GM23338 (cell line): ENCODE results near the gene FUT4. TPM values are rescaled to one million over a fixed set of nuclear protein-coding genes. Genes with fewer than 3 reads are reported as not detected.

Experiments
- ATAC-seq: fragments of 200-7000 bp; cut with Tn5 transposase; 3 replicates; pipeline ENCODE4 v1.9.1; 2020
- DNase-seq: peaks from one replicate; pipeline ENCODE4 v3.0.0-alpha.2; 2015; ENCODE audit warnings: low spot score
- H2AFZ ChIP-seq: fragments of 200-600 bp; sonication (generic); 2 replicates; pipeline ENCODE4 v1.8.0; 2016; ENCODE audit warnings: antibody characterized with exemption, mild to moderate bottlenecking, moderate library complexity
- H3F3A ChIP-seq: fragments of 200-600 bp; sonication (generic); replicated peaks from 2 replicates; pipeline ENCODE4 v1.8.0; 2017; ENCODE audit warnings: antibody characterized with exemption, mixed run types, low read depth
- H3K27ac ChIP-seq: fragments of 200-600 bp; sonication (generic); 2 replicates; pipeline ENCODE4 v1.6.1; 2016; ENCODE audit warnings: low read depth
- H3K27me3 ChIP-seq: fragments of 200-600 bp; sonication (generic); 2 replicates; pipeline ENCODE4 v1.8.0; 2016; ENCODE audit warnings: mild to moderate bottlenecking, mixed run types, moderate library complexity; ENCODE audit not compliant: insufficient read depth
- H3K36me3 ChIP-seq: fragments of 200-600 bp; sonication (generic); 2 replicates; pipeline ENCODE4 v1.8.0; 2016; ENCODE audit warnings: mild to moderate bottlenecking; ENCODE audit not compliant: insufficient read depth
- H3K4me1 ChIP-seq: fragments of 200-600 bp; sonication (generic); 2 replicates; pipeline ENCODE4 v1.8.0; 2016; ENCODE audit warnings: mild to moderate bottlenecking, moderate library complexity; ENCODE audit not compliant: insufficient read depth
- H3K4me2 ChIP-seq: fragments of 200-600 bp; sonication (generic); 2 replicates; pipeline ENCODE4 v1.7.1; 2017; ENCODE audit warnings: mixed run types
- H3K4me3 ChIP-seq: fragments of 200-600 bp; sonication (generic); 2 replicates; pipeline ENCODE4 v1.6.1; 2016; ENCODE audit warnings: mixed run types
- H3K79me2 ChIP-seq: fragments of 200-600 bp; sonication (generic); replicated peaks from 2 replicates; pipeline ENCODE4 v1.8.0; 2017; ENCODE audit warnings: mild to moderate bottlenecking; ENCODE audit not compliant: insufficient read depth
- H3K9me2 ChIP-seq: fragments of 200-600 bp; sonication (generic); 2 replicates; pipeline ENCODE4 v1.8.0; 2017; ENCODE audit not compliant: insufficient read depth
- H4K20me1 ChIP-seq: fragments of 200-600 bp; sonication (generic); replicated peaks from 2 replicates; pipeline ENCODE4 v1.8.0; 2017; ENCODE audit warnings: mild to moderate bottlenecking; ENCODE audit not compliant: insufficient read depth
- H3K27ac Mint-ChIP-seq: 2 replicates; pipeline ENCODE4 v1.8.0; 2020; ENCODE audit warnings: inconsistent platforms, mild to moderate bottlenecking, moderate library complexity, mixed read lengths
- H3K27me3 Mint-ChIP-seq: 3 replicates; pipeline ENCODE4 v1.8.0; 2022; ENCODE audit warnings: low read depth, mild to moderate bottlenecking, moderate library complexity, mixed read lengths, inconsistent platforms; ENCODE audit not compliant: insufficient read depth, poor library complexity
- H3K36me3 Mint-ChIP-seq: 3 replicates; pipeline ENCODE4 v1.8.0; 2021; ENCODE audit warnings: low read depth, mild to moderate bottlenecking, inconsistent platforms, moderate library complexity, mixed read lengths
- H3K4me1 Mint-ChIP-seq: 3 replicates; pipeline ENCODE4 v1.8.0; 2020; ENCODE audit warnings: mild to moderate bottlenecking, inconsistent platforms, mixed read lengths
- H3K4me3 Mint-ChIP-seq: 3 replicates; pipeline ENCODE4 v1.8.0; 2021; ENCODE audit warnings: moderate library complexity, mild to moderate bottlenecking, inconsistent platforms, mixed read lengths
- H3K9me3 Mint-ChIP-seq: 3 replicates; pipeline ENCODE4 v1.8.0; 2020; ENCODE audit warnings: moderate library complexity, mild to moderate bottlenecking, inconsistent platforms, mixed read lengths
- CREB1 ChIP-seq: fragments of 250-450 bp; sonication (Bioruptor Pico); IDR thresholded peaks from 2 replicates; pipeline ENCODE4 v1.5.0; 2020; ENCODE audit warnings: low read depth, mild to moderate bottlenecking, moderate library complexity
- CTCF ChIP-seq, 2 experiments: fragments of 200-600 bp in 1 of 2; sonication (generic) in 1 of 2; conservative IDR thresholded peaks; 2 replicates each; pipeline versions ENCODE4 v1.5.1 to v1.6.1; 2016 to 2017; ENCODE audit warnings: antibody characterized with exemption in 2 of 2, low read depth in 2 of 2, mild to moderate bottlenecking in 2 of 2, moderate library complexity in 1 of 2
- ETS1 ChIP-seq: IDR thresholded peaks from 2 replicates; pipeline ENCODE4 v1.6.1; 2016; ENCODE audit warnings: antibody characterized with exemption
- EZH2 ChIP-seq: fragments of 200-600 bp; sonication (generic); IDR thresholded peaks from one replicate; pipeline ENCODE4 v1.8.0; 2017; ENCODE audit warnings: antibody characterized with exemption, mild to moderate bottlenecking, low read depth; ENCODE audit not compliant: unreplicated experiment
- EZH2phosphoT487 ChIP-seq: fragments of 200-600 bp; sonication (generic); IDR thresholded peaks from one replicate; pipeline ENCODE4 v1.8.1; 2018; ENCODE audit warnings: antibody characterized with exemption; ENCODE audit not compliant: unreplicated experiment
- JUNB ChIP-seq: IDR thresholded peaks from one replicate; pipeline ENCODE4 v1.6.1; 2016; ENCODE audit warnings: antibody characterized with exemption; ENCODE audit not compliant: unreplicated experiment
- NANOG ChIP-seq: IDR thresholded peaks from 2 replicates; pipeline ENCODE4 v1.6.1; 2016; ENCODE audit warnings: antibody characterized with exemption, borderline replicate concordance
- POLR2AphosphoS5 ChIP-seq: IDR thresholded peaks from 2 replicates; pipeline ENCODE4 v1.6.1; 2016; ENCODE audit warnings: antibody characterized with exemption, low read depth
- REST ChIP-seq: IDR thresholded peaks from one replicate; pipeline ENCODE4 v1.6.1; 2018; ENCODE audit warnings: antibody characterized with exemption; ENCODE audit not compliant: unreplicated experiment
- STAT1 ChIP-seq: IDR thresholded peaks from one replicate; pipeline ENCODE4 v1.6.1; 2016; ENCODE audit warnings: antibody characterized with exemption; ENCODE audit not compliant: unreplicated experiment
- ZNF114 ChIP-seq: fragments of 250-450 bp; sonication (Bioruptor Pico); IDR thresholded peaks from 2 replicates; pipeline ENCODE4 v1.5.0; 2020; ENCODE audit warnings: mild to moderate bottlenecking, moderate library complexity
- ZNF331 ChIP-seq: fragments of 250-450 bp; sonication (Bioruptor Pico); IDR thresholded peaks from 2 replicates; pipeline ENCODE4 v1.5.0; 2020; ENCODE audit warnings: low read depth, mild to moderate bottlenecking, moderate library complexity
- polyA plus RNA-seq: library from polyadenylated mRNA; unstranded; fragments of >200 nt; fragmentation: Nextera tagmentation; extraction: Ambion mirVana; gene quantifications from 2 replicates; pipeline ENCODE4 v1.2.1, GENCODE V29; 2016
- total RNA-seq: library from RNA; depleted of rRNA; stranded (reverse); fragments of >200 nt; shearing (Covaris generic); gene quantifications from 2 replicates; pipeline ENCODE4 v1.2.3, GENCODE V29; 2014
- TF ChIP-seq, protein P1 (sequence below): fragments of 250-450 bp; sonication (Bioruptor Pico); IDR thresholded peaks from 2 replicates; pipeline ENCODE4 v1.5.0; 2020; ENCODE audit warnings: mild to moderate bottlenecking, moderate library complexity

The FUT4 gene
- total and polyA plus RNA-seq, 2 experiments from 2014 or later: 2.4 to 7.4 TPM

GRCh38 chr11:94581926-94582325, 38.2 kb downstream of the FUT4 start:
- no peak for TF ChIP-seq ETS1
- TF ChIP-seq EZH2: no peak
- TF ChIP-seq CREB1 (CRISPR knock-in tag): no peak
- TF ChIP-seq NANOG: no peak
- TF ChIP-seq, protein P1, sequence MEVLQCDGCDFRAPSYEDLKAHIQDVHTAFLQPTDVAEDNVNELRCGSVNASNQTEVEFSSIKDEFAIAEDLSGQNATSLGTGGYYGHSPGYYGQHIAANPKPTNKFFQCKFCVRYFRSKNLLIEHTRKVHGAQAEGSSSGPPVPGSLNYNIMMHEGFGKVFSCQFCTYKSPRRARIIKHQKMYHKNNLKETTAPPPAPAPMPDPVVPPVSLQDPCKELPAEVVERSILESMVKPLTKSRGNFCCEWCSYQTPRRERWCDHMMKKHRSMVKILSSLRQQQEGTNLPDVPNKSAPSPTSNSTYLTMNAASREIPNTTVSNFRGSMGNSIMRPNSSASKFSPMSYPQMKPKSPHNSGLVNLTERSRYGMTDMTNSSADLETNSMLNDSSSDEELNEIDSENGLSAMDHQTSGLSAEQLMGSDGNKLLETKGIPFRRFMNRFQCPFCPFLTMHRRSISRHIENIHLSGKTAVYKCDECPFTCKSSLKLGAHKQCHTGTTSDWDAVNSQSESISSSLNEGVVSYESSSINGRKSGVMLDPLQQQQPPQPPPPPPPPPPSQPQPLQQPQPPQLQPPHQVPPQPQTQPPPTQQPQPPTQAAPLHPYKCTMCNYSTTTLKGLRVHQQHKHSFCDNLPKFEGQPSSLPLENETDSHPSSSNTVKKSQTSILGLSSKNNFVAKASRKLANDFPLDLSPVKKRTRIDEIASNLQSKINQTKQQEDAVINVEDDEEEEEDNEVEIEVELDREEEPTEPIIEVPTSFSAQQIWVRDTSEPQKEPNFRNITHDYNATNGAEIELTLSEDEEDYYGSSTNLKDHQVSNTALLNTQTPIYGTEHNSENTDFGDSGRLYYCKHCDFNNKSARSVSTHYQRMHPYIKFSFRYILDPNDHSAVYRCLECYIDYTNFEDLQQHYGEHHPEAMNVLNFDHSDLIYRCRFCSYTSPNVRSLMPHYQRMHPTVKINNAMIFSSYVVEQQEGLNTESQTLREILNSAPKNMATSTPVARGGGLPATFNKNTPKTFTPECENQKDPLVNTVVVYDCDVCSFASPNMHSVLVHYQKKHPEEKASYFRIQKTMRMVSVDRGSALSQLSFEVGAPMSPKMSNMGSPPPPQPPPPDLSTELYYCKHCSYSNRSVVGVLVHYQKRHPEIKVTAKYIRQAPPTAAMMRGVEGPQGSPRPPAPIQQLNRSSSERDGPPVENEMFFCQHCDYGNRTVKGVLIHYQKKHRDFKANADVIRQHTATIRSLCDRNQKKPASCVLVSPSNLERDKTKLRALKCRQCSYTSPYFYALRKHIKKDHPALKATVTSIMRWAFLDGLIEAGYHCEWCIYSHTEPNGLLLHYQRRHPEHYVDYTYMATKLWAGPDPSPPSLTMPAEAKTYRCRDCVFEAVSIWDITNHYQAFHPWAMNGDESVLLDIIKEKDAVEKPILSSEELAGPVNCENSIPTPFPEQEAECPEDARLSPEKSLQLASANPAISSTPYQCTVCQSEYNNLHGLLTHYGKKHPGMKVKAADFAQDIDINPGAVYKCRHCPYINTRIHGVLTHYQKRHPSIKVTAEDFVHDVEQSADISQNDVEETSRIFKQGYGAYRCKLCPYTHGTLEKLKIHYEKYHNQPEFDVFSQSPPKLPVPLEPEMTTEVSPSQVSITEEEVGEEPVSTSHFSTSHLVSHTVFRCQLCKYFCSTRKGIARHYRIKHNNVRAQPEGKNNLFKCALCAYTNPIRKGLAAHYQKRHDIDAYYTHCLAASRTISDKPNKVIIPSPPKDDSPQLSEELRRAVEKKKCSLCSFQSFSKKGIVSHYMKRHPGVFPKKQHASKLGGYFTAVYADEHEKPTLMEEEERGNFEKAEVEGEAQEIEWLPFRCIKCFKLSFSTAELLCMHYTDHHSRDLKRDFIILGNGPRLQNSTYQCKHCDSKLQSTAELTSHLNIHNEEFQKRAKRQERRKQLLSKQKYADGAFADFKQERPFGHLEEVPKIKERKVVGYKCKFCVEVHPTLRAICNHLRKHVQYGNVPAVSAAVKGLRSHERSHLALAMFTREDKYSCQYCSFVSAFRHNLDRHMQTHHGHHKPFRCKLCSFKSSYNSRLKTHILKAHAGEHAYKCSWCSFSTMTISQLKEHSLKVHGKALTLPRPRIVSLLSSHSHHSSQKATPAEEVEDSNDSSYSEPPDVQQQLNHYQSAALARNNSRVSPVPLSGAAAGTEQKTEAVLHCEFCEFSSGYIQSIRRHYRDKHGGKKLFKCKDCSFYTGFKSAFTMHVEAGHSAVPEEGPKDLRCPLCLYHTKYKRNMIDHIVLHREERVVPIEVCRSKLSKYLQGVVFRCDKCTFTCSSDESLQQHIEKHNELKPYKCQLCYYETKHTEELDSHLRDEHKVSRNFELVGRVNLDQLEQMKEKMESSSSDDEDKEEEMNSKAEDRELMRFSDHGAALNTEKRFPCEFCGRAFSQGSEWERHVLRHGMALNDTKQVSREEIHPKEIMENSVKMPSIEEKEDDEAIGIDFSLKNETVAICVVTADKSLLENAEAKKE (CRISPR knock-in tag): no peak
- TF ChIP-seq ZNF331 (CRISPR knock-in tag): no peak
- no peak for TF ChIP-seq REST
- no peak for TF ChIP-seq JUNB
- TF ChIP-seq ZNF114 (CRISPR knock-in tag): no peak
- TF ChIP-seq EZH2phosphoT487: no peak
- TF ChIP-seq POLR2AphosphoS5: no peak
- no peak for TF ChIP-seq STAT1
- no peak for TF ChIP-seq CTCF (conservative IDR thresholded peaks at IDR 0.05; ENCODE audit: low read depth in 2 of 2)
- H3F3A ChIP-seq: no peaks in the 10 kb centered on the region
- Mint-ChIP-seq H3K9me3 (no peaks in the 10 kb centered on the region), H3K4me3 (no peak overlapping the region), H3K27ac (no peak overlapping the region), H3K27me3 (no peaks in the 10 kb centered on the region), H3K4me1 (no peaks in the 10 kb centered on the region), H3K36me3 (no peaks in the 10 kb centered on the region)
- H3K79me2 ChIP-seq: no peaks in the 10 kb centered on the region
- H3K9me2 ChIP-seq: no peaks in the 10 kb centered on the region
- ATAC-seq (no peak), DNase-seq (no peak)
- no peaks in the 10 kb centered on the region for H3K27me3 ChIP-seq
- H3K36me3 ChIP-seq: no peaks in the 10 kb centered on the region
- no peaks in the 10 kb centered on the region for H3K4me1 ChIP-seq
- no peak overlapping the region for H3K4me3 ChIP-seq
- no peaks in the 10 kb centered on the region for H4K20me1 ChIP-seq
- no peak overlapping the region for H2AFZ ChIP-seq
- no peak overlapping the region for H3K27ac ChIP-seq
- no peak overlapping the region for H3K4me2 ChIP-seq
